Measurements from ENCODE around the gene TRIM29.

GRCh38 chr11:120121336-120121735 is 16.6 kb downstream of the TRIM29 start:
- TF ChIP-seq POLR2A (IDR thresholded peaks at IDR 0.05), result no peak
- TF ChIP-seq, protein P1, sequence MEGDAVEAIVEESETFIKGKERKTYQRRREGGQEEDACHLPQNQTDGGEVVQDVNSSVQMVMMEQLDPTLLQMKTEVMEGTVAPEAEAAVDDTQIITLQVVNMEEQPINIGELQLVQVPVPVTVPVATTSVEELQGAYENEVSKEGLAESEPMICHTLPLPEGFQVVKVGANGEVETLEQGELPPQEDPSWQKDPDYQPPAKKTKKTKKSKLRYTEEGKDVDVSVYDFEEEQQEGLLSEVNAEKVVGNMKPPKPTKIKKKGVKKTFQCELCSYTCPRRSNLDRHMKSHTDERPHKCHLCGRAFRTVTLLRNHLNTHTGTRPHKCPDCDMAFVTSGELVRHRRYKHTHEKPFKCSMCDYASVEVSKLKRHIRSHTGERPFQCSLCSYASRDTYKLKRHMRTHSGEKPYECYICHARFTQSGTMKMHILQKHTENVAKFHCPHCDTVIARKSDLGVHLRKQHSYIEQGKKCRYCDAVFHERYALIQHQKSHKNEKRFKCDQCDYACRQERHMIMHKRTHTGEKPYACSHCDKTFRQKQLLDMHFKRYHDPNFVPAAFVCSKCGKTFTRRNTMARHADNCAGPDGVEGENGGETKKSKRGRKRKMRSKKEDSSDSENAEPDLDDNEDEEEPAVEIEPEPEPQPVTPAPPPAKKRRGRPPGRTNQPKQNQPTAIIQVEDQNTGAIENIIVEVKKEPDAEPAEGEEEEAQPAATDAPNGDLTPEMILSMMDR (IDR thresholded peaks at IDR 0.05), result no peak

All from ovary (tissue), 3 donors.